Gastrocnemius medialis (tissue), 4 donors: ENCODE measurements around the gene RAD51B.

Source experiments
- POLR2A ChIP-seq, 2 donors: fragments of 450-650 bp; IDR thresholded peaks; one replicate each; pipeline ENCODE4 v1.6.1; 2017; ENCODE audit warnings: antibody characterized with exemption in 2 of 2, mild to moderate bottlenecking in 2 of 2, moderate library complexity in 2 of 2
- TF ChIP-seq, protein P1 (sequence below), 5 experiments: fragments of 450-650 bp in 3 of 5; fragments of 200-600 bp in 2 of 5; sonication (generic) in 2 of 5; IDR thresholded peaks in 4 of 5; conservative IDR thresholded peaks in 1 of 5; 1 replicate in 4 of 5; 2 replicates in 1 of 5; pipeline ENCODE4 v1.5.1; 2016 to 2019; ENCODE audit warnings: antibody characterized with exemption in 5 of 5, mild to moderate bottlenecking in 3 of 5, moderate library complexity in 3 of 5

DNA sequence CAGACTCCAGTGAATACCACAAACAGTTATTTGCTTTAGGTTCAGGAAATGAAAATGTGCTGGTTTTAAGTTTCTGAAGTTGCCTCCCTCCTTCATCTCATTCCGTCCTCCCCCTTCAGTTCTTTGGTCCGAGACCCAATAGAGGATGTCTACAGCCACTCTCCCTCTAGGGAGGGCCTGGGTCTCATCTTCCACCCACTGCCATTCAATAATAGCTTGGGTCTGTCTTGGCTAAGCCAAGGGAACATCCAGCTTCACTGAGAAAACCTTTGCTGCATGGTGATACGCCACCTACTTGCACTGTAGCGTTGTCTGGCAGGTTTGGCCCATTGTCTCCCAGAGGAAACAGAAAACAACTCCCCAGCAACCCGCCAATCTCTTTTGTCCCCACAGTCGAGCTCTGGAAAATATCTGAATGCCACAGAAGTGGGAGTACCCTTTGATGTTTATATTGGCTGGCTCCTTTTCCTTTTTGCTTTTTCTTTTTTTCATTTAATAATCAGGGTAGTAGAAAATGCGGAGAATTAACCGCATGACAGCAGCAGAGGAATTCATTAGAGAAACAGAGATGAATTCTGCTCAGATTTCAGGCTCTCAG lies 380.1 kb downstream of the RAD51B start:
- TF ChIP-seq, protein P1, sequence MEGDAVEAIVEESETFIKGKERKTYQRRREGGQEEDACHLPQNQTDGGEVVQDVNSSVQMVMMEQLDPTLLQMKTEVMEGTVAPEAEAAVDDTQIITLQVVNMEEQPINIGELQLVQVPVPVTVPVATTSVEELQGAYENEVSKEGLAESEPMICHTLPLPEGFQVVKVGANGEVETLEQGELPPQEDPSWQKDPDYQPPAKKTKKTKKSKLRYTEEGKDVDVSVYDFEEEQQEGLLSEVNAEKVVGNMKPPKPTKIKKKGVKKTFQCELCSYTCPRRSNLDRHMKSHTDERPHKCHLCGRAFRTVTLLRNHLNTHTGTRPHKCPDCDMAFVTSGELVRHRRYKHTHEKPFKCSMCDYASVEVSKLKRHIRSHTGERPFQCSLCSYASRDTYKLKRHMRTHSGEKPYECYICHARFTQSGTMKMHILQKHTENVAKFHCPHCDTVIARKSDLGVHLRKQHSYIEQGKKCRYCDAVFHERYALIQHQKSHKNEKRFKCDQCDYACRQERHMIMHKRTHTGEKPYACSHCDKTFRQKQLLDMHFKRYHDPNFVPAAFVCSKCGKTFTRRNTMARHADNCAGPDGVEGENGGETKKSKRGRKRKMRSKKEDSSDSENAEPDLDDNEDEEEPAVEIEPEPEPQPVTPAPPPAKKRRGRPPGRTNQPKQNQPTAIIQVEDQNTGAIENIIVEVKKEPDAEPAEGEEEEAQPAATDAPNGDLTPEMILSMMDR (IDR thresholded peaks at IDR 0.05 in 4 of 5, conservative IDR thresholded peaks at IDR 0.05 in 1 of 5), result no peak
- TF ChIP-seq POLR2A (IDR thresholded peaks at IDR 0.05), result no peak
